GM12878 (cell line): ENCODE measurements around the gene B4GALT1. TPM values are rescaled to one million over a fixed set of nuclear protein-coding genes. Genes with fewer than 3 reads are reported as not detected.

Experiments used
- ATAC-seq: fragments of 200-7000 bp; cut with Tn5 transposase; 3 replicates; pipeline ENCODE4 v1.9.1; 2020; ENCODE audit warnings: mild to moderate bottlenecking, moderate library complexity
- BruUV-seq: library from RNA; stranded (reverse); fragments of 400-500 nt; replicated peaks from 2 replicates; lab custom pipeline; 2021; lab: Mats Ljungman, UMichigan
- CTCF ChIA-PET: fragments of 300-600 bp; sonication (Branson Sonifier 250); formaldehyde crosslinking; extraction: SDS; loops from one replicate; lab custom pipeline; 2021; ENCODE audit warnings: inconsistent platforms; lab: Yijun Ruan, JAX
- POLR2A ChIA-PET: fragments of 350-600 bp; formaldehyde crosslinking; extraction: SDS; loops from one replicate; lab custom pipeline; 2021; ENCODE audit warnings: inconsistent platforms; lab: Charles Lee
- RAD21 ChIA-PET: fragments of 300-600 bp; sonication (Branson Sonifier 250); formaldehyde crosslinking; loops from one replicate; lab custom pipeline; 2023; ENCODE audit warnings: antibody characterized with exemption; ENCODE audit not compliant: unreplicated experiment; lab: Charles Lee
- SMC1A ChIA-PET: fragments of 300-600 bp; sonication (Branson Sonifier 250); formaldehyde crosslinking; loops from one replicate; lab custom pipeline; 2023; ENCODE audit not compliant: unreplicated experiment, uncharacterized antibody; lab: Charles Lee
- DNase-seq: peaks from one replicate; pipeline ENCODE4 v3.0.0-alpha.2; 2011; ENCODE audit warnings: low read depth, low spot score
- FAIRE-seq: peaks from 3 replicates; lab custom pipeline; 2011; peaks lifted over from hg19 to GRCh38; lab: Jason Lieb, UNC
- H2AFZ ChIP-seq: 2 replicates; pipeline ENCODE4 v1.6.0; 2011; ENCODE audit warnings: low read depth, low read length, control low read depth; ENCODE audit not compliant: control insufficient read depth
- H3K27ac ChIP-seq: 2 replicates; pipeline ENCODE4 v1.5.1; 2011; ENCODE audit warnings: control low read depth; ENCODE audit not compliant: control insufficient read depth, insufficient read depth
- H3K27me3 ChIP-seq, 2 experiments: replicated peaks in 1 of 2; 2 replicates each; pipeline versions ENCODE4 v1.6.0 to v1.6.1; 2011; ENCODE audit warnings: low read length in 1 of 2; ENCODE audit not compliant: control insufficient read depth in 2 of 2, insufficient read depth in 2 of 2
- H3K36me3 ChIP-seq, 2 experiments: 2 replicates each; pipeline ENCODE4 v1.5.1; 2011; ENCODE audit warnings: low read length in 1 of 2; ENCODE audit not compliant: control insufficient read depth in 2 of 2, insufficient read depth in 2 of 2
- H3K4me1 ChIP-seq: 2 replicates; pipeline ENCODE4 v1.6.1; 2011; ENCODE audit warnings: mild to moderate bottlenecking, low read length, moderate library complexity, mixed read lengths; ENCODE audit not compliant: control insufficient read depth, insufficient read depth
- H3K4me2 ChIP-seq: 2 replicates; pipeline ENCODE4 v1.6.0; 2011; ENCODE audit warnings: control low read depth; ENCODE audit not compliant: control insufficient read depth, insufficient read depth
- H3K4me3 ChIP-seq: fragments of 200-600 bp; sonication (generic); 2 replicates; pipeline ENCODE4 v1.5.1; 2016
- H3K79me2 ChIP-seq: 2 replicates; pipeline ENCODE4 v1.6.0; 2011; ENCODE audit warnings: low read length; ENCODE audit not compliant: control insufficient read depth, insufficient read depth
- H3K9ac ChIP-seq: 2 replicates; pipeline ENCODE4 v1.8.0; 2011; ENCODE audit warnings: low read length, control low read depth, mixed read lengths; ENCODE audit not compliant: control insufficient read depth, insufficient read depth
- H3K9me3 ChIP-seq: replicated peaks from 3 replicates; pipeline ENCODE4 v1.5.1; 2011; ENCODE audit warnings: mild to moderate bottlenecking, low read length; ENCODE audit not compliant: control insufficient read depth, insufficient read depth
- H4K20me1 ChIP-seq: 2 replicates; pipeline ENCODE4 v1.6.0; 2011; ENCODE audit not compliant: control insufficient read depth, insufficient read depth
- CEBPZ ChIP-seq: fragments of 150-350 bp; IDR thresholded peaks from 2 replicates; pipeline ENCODE4 v1.6.1; 2016; ENCODE audit warnings: low read depth, low read length
- CHD4 ChIP-seq: fragments of 200-600 bp; sonication (generic); IDR thresholded peaks from 2 replicates; pipeline ENCODE4 v1.6.1; 2016; ENCODE audit warnings: mild to moderate bottlenecking
- RBBP5 ChIP-seq: fragments of 200-600 bp; sonication (generic); conservative IDR thresholded peaks from 2 replicates; pipeline ENCODE4 v1.6.1; 2016
- WGBS: methylation state at CpG from one replicate; pipeline ENCODE4 v1.1.6; 2016; ENCODE audit warnings: low lambda C conversion rate; ENCODE audit not compliant: insufficient replicate concordance, insufficient coverage; ENCODE audit errors: missing lambda C conversion rate; 5-methylcytosine and 5-hydroxymethylcytosine counted together
- in situ Hi-C: fragments of 300-500 bp; cut with MboI; formaldehyde crosslinking; loops from 9 replicates; pipeline ENCODE4 v1.14.3; 2018; ENCODE audit warnings: mixed read lengths
- intact Hi-C: fragments of 100-400 bp; cut with micrococcal nuclease; formaldehyde crosslinking; loops from one replicate; pipeline ENCODE4 v1.14.2; 2022; ENCODE audit not compliant: unreplicated experiment
- polyA plus RNA-seq, 11 experiments: library from polyadenylated mRNA; depleted of rRNA in 4 of 11; unstranded in 6 of 11; stranded (reverse) in 5 of 11; fragments of >200 nt; fragmentation: Nextera tagmentation in 4 of 11; fragmentation: Illumina TruSeq in 1 of 11; extraction: Ambion mirVana in 4 of 11; extraction: Trizol in 1 of 11; gene quantifications; 1 replicate in 1 of 11; 2 replicates in 10 of 11; pipeline versions ENCODE4 v1.2.1 to v1.2.3, GENCODE V29; 2011 to 2016; ENCODE audit warnings: inconsistent platforms in 2 of 11, missing spikeins in 2 of 11, low read depth in 1 of 11
- total RNA-seq, 4 experiments: library from RNA; depleted of rRNA in 3 of 4; stranded (reverse); fragments of >200 nt in 3 of 4; fragmentation: Illumina TruSeq in 1 of 4; extraction: Trizol in 1 of 4; gene quantifications; 2 replicates each; pipeline versions ENCODE4 v1.2.1 to v1.2.3, GENCODE V29; 2013 to 2021

B4GALT1 gene
- total and polyA plus RNA-seq, 10 of the 15 experiments (the other 5 are each of a cell fraction or from before 2014, with no cell fraction given), result 12.7 to 79.0 (median 41.0) TPM

DNA sequence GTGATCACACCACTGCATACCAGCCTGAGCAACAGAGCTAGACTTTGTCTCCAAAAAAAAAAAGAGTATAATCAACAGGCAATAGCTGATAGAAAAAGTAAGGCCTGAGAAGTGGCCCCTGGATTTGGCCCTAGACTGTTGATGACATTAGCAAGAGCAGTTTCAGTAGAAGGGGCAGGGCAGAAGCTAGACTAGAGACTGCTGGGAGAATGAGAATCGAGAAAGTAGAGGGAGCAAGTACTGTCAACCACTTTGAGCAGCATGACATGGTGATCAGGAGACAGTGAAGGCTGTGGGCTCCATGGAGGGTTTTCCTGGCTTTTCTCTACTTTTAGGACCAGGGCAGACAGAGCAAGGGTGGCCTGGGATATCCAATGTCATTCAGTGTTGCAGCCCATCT is 34.9 kb upstream of the B4GALT1 start:
- FAIRE-seq, result peak; percentile 77
- in situ Hi-C loops (no loop called here), intact Hi-C loops (loop anchor here (2.0 kb wide), 1 partner anchor 35 kb away; the partner anchor contains the start of gene B4GALT1)

More for the DNA sequence above, 34.9 kb upstream of the B4GALT1 start:
- no peaks in the 10 kb centered on the region for H3K27me3 ChIP-seq
- peak overlapping the region; percentile 23; the same call in 1 of the 2 replicates for H3K27ac ChIP-seq
- SMC1A ChIA-PET, result interaction anchor here (0.7 to 3.9 kb wide), 13 partner anchors 9 to 176 kb away, joined by 3 to 27 read pairs (median 4); no protein-coding TSS in a partner anchor
- H3K9ac ChIP-seq, result no peak overlapping the region
- ATAC-seq (peak; percentile 79), DNase-seq (no peak)
- no peaks in the 10 kb centered on the region for H3K79me2 ChIP-seq
- no peaks in the 10 kb centered on the region for H4K20me1 ChIP-seq
- no peaks in the 10 kb centered on the region for H3K36me3 ChIP-seq
- H3K9me3 ChIP-seq, result no peaks in the 10 kb centered on the region
- BruUV-seq, result no TSS peak
- RAD21 ChIA-PET, result interaction anchor here (0.7 to 2.0 kb wide), 9 partner anchors 24 to 134 kb away, joined by 3 to 12 read pairs (median 3); partner anchors contain the start of gene B4GALT1
- POLR2A ChIA-PET, result interaction anchor here (0.7 to 1.8 kb wide), 6 partner anchors 9 to 177 kb away, joined by 3 to 7 read pairs (median 4); partner anchors contain the start of genes B4GALT1 and DNAJA1
- H3K4me2 ChIP-seq, result peak overlapping the region; percentile 79
- CTCF ChIA-PET, result interaction anchor here (0.7 to 4.2 kb wide), 6 partner anchors 17 to 84 kb away, joined by 3 to 33 read pairs (median 6); partner anchors contain the start of gene B4GALT1
- peaks cover 19% of the 10 kb centered on the region for H3K4me1 ChIP-seq
- H2AFZ ChIP-seq, result peak overlapping the region; percentile 49
- TF ChIP-seq RBBP5, result no peak
- no peak for TF ChIP-seq CEBPZ
- no peak for TF ChIP-seq CHD4
- 0% methylated on average over 1 of the region's 1 CpG for WGBS
- H3K4me3 ChIP-seq, result no peak overlapping the region
